Astrocyte (in vitro differentiated cells and primary cell): ENCODE results near the gene CEP350. TPM values are rescaled to one million over a fixed set of nuclear protein-coding genes. Genes with fewer than 3 reads are reported as not detected.
"Not testable (repeated sequence)": the region's sequence is repeated elsewhere in the genome, so short reads cannot be mapped to it uniquely, and the experiment has no call there.

ENCODE experiments used
- DNase-seq: peaks from one replicate; pipeline ENCODE4 v3.0.0-alpha.2; 2010; ENCODE audit warnings: low read depth
- FAIRE-seq: peaks from 2 replicates; lab custom pipeline; 2011; peaks lifted over from hg19 to GRCh38; lab: Jason Lieb, UNC
- H2AFZ ChIP-seq: 2 replicates; pipeline ENCODE4 v1.6.0; 2012; ENCODE audit warnings: low read depth, low read length, inconsistent platforms
- H3K27ac ChIP-seq: 2 replicates; pipeline ENCODE4 v1.5.1; 2011; ENCODE audit warnings: low read depth, low read length, inconsistent platforms
- H3K27me3 ChIP-seq: 2 replicates; pipeline ENCODE4 v1.6.0; 2011; ENCODE audit warnings: low read length, inconsistent platforms; ENCODE audit not compliant: insufficient read depth
- H3K36me3 ChIP-seq: 2 replicates; pipeline ENCODE4 v1.5.1; 2011; ENCODE audit warnings: low read length, inconsistent platforms; ENCODE audit not compliant: insufficient read depth
- H3K4me1 ChIP-seq: 2 replicates; pipeline ENCODE4 v1.5.1; 2011; ENCODE audit warnings: low read length, inconsistent platforms; ENCODE audit not compliant: insufficient read depth
- H3K4me2 ChIP-seq: 2 replicates; pipeline ENCODE4 v1.6.0; 2012; ENCODE audit warnings: low read length, inconsistent platforms
- H3K4me3 ChIP-seq: 2 replicates; pipeline ENCODE4 v1.5.1; 2011; ENCODE audit warnings: low read depth, mild to moderate bottlenecking, low read length, inconsistent platforms; ENCODE audit not compliant: insufficient read depth
- H3K79me2 ChIP-seq: 2 replicates; pipeline ENCODE4 v1.6.0; 2012; ENCODE audit warnings: mild to moderate bottlenecking, low read length, inconsistent platforms; ENCODE audit not compliant: insufficient read depth
- H3K9ac ChIP-seq: 2 replicates; pipeline ENCODE4 v1.6.0; 2012; ENCODE audit warnings: mild to moderate bottlenecking, low read length, inconsistent platforms
- H3K9me3 ChIP-seq: 2 replicates; pipeline ENCODE4 v1.5.1; 2012; ENCODE audit warnings: low read depth, mild to moderate bottlenecking, low read length, inconsistent platforms; ENCODE audit not compliant: insufficient read depth
- H4K20me1 ChIP-seq: 2 replicates; pipeline ENCODE4 v1.6.0; 2012; ENCODE audit warnings: low read length, inconsistent platforms; ENCODE audit not compliant: insufficient read depth
- H3K27ac Mint-ChIP-seq: one replicate; pipeline ENCODE4 v1.8.0; 2021; ENCODE audit warnings: mild to moderate bottlenecking, mixed read lengths; ENCODE audit not compliant: unreplicated experiment
- H3K27me3 Mint-ChIP-seq: one replicate; pipeline ENCODE4 v1.8.0; 2021; ENCODE audit warnings: low read depth, mixed read lengths; ENCODE audit not compliant: unreplicated experiment
- H3K36me3 Mint-ChIP-seq: one replicate; pipeline ENCODE4 v1.8.0; 2021; ENCODE audit warnings: low read depth, mixed read lengths; ENCODE audit not compliant: unreplicated experiment
- H3K4me1 Mint-ChIP-seq: one replicate; pipeline ENCODE4 v1.8.0; 2021; ENCODE audit warnings: low read depth, mixed read lengths; ENCODE audit not compliant: unreplicated experiment
- H3K4me3 Mint-ChIP-seq: one replicate; pipeline ENCODE4 v1.8.0; 2021; ENCODE audit warnings: mild to moderate bottlenecking, moderate library complexity, mixed read lengths; ENCODE audit not compliant: unreplicated experiment
- H3K9me3 Mint-ChIP-seq: one replicate; pipeline ENCODE4 v1.8.0; 2021; ENCODE audit warnings: mild to moderate bottlenecking, mixed read lengths; ENCODE audit not compliant: unreplicated experiment
- EZH2 ChIP-seq: IDR thresholded peaks from 2 replicates; pipeline ENCODE4 v1.6.1; 2012; ENCODE audit warnings: mild to moderate bottlenecking, low read length, inconsistent platforms; ENCODE audit not compliant: insufficient read depth
- total RNA-seq: library from RNA; stranded (reverse); gene quantifications from 2 replicates; pipeline ENCODE4 v1.2.1, GENCODE V29; 2021
- TF ChIP-seq, protein P1 (sequence below): IDR thresholded peaks from 2 replicates; pipeline ENCODE4 v1.5.1; 2011; ENCODE audit warnings: low read depth, mild to moderate bottlenecking, inconsistent platforms, low read length, moderate library complexity; ENCODE audit not compliant: insufficient read depth

CEP350 gene
- total RNA-seq, 1 donor from 2014 or later, result 29.2 TPM

DNA sequence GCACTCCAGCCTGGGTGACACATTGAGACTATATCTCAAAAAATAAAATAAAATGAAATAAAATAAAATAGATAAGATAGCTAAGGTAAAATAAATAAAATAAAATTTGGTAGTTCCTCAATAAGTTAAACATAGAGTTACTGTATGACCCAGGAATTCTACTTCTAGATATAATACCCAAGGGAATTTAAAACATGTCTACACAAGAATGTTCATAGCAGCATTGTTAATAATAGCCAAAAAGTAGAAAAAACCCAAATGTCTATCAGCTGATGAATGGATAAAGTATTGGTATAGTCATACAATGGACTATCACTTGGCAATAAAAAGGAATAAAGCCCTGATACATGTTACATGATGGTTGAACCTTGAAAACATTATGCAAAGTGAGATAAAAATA, 47.8 kb downstream of the CEP350 start:
- Histone ChIP-seq H3K4me3 (no peak overlapping the region), H3K36me3 (peaks cover 4% of the 10 kb centered on the region), H3K27ac (no peak overlapping the region), H3K4me1 (no peaks in the 10 kb centered on the region), H3K9ac (no peak overlapping the region), H4K20me1 (no peaks in the 10 kb centered on the region), H3K79me2 (no peaks in the 10 kb centered on the region), H2AFZ (no peak overlapping the region), H3K9me3 (no peaks in the 10 kb centered on the region), H3K4me2 (no peak overlapping the region), H3K27me3 (no peaks in the 10 kb centered on the region)
- H3K27me3 Mint-ChIP-seq, result no peaks in the 10 kb centered on the region
- no peak overlapping the region for H3K27ac Mint-ChIP-seq
- no peak for TF ChIP-seq EZH2
- TF ChIP-seq, protein P1, sequence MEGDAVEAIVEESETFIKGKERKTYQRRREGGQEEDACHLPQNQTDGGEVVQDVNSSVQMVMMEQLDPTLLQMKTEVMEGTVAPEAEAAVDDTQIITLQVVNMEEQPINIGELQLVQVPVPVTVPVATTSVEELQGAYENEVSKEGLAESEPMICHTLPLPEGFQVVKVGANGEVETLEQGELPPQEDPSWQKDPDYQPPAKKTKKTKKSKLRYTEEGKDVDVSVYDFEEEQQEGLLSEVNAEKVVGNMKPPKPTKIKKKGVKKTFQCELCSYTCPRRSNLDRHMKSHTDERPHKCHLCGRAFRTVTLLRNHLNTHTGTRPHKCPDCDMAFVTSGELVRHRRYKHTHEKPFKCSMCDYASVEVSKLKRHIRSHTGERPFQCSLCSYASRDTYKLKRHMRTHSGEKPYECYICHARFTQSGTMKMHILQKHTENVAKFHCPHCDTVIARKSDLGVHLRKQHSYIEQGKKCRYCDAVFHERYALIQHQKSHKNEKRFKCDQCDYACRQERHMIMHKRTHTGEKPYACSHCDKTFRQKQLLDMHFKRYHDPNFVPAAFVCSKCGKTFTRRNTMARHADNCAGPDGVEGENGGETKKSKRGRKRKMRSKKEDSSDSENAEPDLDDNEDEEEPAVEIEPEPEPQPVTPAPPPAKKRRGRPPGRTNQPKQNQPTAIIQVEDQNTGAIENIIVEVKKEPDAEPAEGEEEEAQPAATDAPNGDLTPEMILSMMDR, result no peak
- no peaks in the 10 kb centered on the region for H3K9me3 Mint-ChIP-seq
- FAIRE-seq (no peak), DNase-seq (peak; percentile 8)
- H3K36me3 Mint-ChIP-seq, result peaks cover 7% of the 10 kb centered on the region
- H3K4me3 Mint-ChIP-seq, result no peak overlapping the region
- H3K4me1 Mint-ChIP-seq, result peaks cover 5% of the 10 kb centered on the region

DNA sequence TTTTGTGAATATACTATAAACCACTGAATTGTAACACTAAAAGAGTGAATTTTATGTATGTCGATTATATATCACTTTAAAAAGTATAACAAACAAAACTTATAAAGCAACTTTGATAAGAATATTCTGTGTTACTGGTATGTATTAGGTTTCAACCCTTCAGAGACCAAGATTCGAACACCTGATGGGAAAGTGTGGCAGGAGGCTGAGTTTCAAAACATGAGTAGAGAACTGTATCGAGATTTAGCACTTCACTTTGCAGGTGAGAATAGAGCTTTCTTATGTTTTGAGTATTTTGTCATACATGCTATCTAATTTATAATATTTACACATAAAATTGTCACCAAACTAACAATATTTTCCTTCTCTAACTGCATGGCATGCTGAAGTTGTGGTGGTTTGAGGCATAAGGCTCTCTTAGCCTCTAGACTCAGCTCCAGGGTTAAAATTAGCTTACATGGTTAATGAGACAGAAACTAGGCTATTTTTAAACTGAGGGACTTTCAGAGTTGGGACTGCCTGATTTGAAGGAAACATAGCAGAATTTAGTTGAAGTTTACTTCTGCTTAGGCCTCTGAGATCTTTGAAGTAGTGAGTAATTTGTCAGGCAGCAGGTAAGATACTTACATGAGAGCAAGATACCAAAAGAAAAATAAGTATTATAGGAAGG, 48.6 kb downstream of the CEP350 start:
- H3K36me3 ChIP-seq, result peaks cover 4% of the 10 kb centered on the region

DNA sequence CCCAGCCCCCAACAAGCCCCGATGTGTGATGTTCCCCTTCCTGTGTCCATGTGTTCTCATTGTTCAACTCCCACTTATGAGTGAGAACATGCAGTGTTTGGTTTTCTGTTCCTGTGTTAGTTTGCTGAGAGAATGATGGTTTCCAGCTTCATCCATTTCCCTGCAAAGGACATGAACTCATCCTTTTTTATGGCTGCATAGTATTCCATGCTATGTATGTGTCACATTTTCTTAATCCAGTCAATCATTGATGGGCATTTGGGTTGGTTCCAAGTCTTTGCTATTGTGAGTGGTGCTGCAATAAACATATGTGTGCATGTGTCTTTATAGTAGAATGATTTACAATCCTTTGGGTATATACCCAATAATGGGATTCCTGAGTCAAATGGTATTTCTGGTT, 52.2 kb downstream of the CEP350 start:
- H3K79me2 ChIP-seq, H3K36me3 ChIP-seq, H4K20me1 ChIP-seq, H3K4me1 Mint-ChIP-seq, DNase-seq, H3K9ac ChIP-seq, H3K27ac ChIP-seq, H3K9me3 ChIP-seq, H3K4me1 ChIP-seq, H3K4me2 ChIP-seq, H3K36me3 Mint-ChIP-seq, H3K4me3 ChIP-seq, H3K9me3 Mint-ChIP-seq, H3K27me3 Mint-ChIP-seq, H3K27ac Mint-ChIP-seq, FAIRE-seq, H3K27me3 ChIP-seq, H3K4me3 Mint-ChIP-seq, H2AFZ ChIP-seq: not testable (repeated sequence)

More for the DNA sequence above, 48.6 kb downstream of the CEP350 start:
- Histone ChIP-seq H3K27me3 (no peaks in the 10 kb centered on the region), H3K4me2 (no peak overlapping the region), H3K4me1 (no peaks in the 10 kb centered on the region), H3K9me3 (no peaks in the 10 kb centered on the region), H3K4me3 (no peak overlapping the region), H4K20me1 (no peaks in the 10 kb centered on the region), H3K79me2 (no peaks in the 10 kb centered on the region), H3K27ac (no peak overlapping the region), H3K9ac (no peak overlapping the region), H2AFZ (no peak overlapping the region)
- TF ChIP-seq EZH2, result no peak
- TF ChIP-seq, protein P1, result no peak
- Mint-ChIP-seq H3K27ac (no peak overlapping the region), H3K9me3 (no peaks in the 10 kb centered on the region), H3K36me3 (peaks cover 8% of the 10 kb centered on the region), H3K27me3 (no peaks in the 10 kb centered on the region), H3K4me3 (no peak overlapping the region), H3K4me1 (peaks cover 5% of the 10 kb centered on the region)
- DNase-seq, result no peak
- no peak for FAIRE-seq
